HepG2 (cell line): ENCODE results near the gene CDH23. TPM values are rescaled to one million over a fixed set of nuclear protein-coding genes. Genes with fewer than 3 reads are reported as not detected.

Source experiments
- ATAC-seq: fragments of 200-7000 bp; cut with Tn5 transposase; 3 replicates; pipeline ENCODE4 v1.9.1; 2020; ENCODE audit warnings: mild to moderate bottlenecking, moderate library complexity
- BruUV-seq: library from RNA; stranded (reverse); fragments of 400-500 nt; replicated peaks from 2 replicates; lab custom pipeline; 2021; lab: Mats Ljungman, UMichigan
- CTCF ChIA-PET: fragments of 300-600 bp; formaldehyde crosslinking; extraction: SDS; loops from one replicate; lab custom pipeline; 2021; ENCODE audit warnings: low total read pairs, inconsistent platforms, low intra/inter-chr PET ratio; lab: Yijun Ruan, JAX
- POLR2A ChIA-PET: fragments of 350-600 bp; sonication (Branson Sonifier 250); formaldehyde crosslinking; loops from one replicate; lab custom pipeline; 2020; ENCODE audit warnings: antibody characterized with exemption, inconsistent platforms; lab: Yijun Ruan, JAX
- DNase-seq: peaks from one replicate; pipeline ENCODE4 v3.0.0-alpha.2; 2015; ENCODE audit warnings: low spot score
- FAIRE-seq: peaks from 3 replicates; lab custom pipeline; 2011; peaks lifted over from hg19 to GRCh38; lab: Jason Lieb, UNC
- H2AFZ ChIP-seq: one replicate; pipeline ENCODE4 v1.6.1; 2011; ENCODE audit warnings: low read length, inconsistent platforms
- H3K27ac ChIP-seq: fragments of 300-600 bp; 3 replicates; pipeline ENCODE4 v1.8.0; 2011; ENCODE audit warnings: mixed run types, mild to moderate bottlenecking, mixed read lengths, low read length, inconsistent platforms; ENCODE audit not compliant: insufficient read depth; ENCODE audit errors: extremely low read length
- H3K27me3 ChIP-seq, 2 experiments: fragments of 200-600 bp in 1 of 2; 2 replicates in 1 of 2; 3 replicates in 1 of 2; pipeline versions ENCODE4 v1.6.0 to v1.8.0; 2011; ENCODE audit warnings: low read length in 2 of 2, mild to moderate bottlenecking in 2 of 2, moderate library complexity in 2 of 2, inconsistent platforms in 1 of 2; ENCODE audit not compliant: insufficient read depth in 2 of 2, control insufficient read depth in 1 of 2
- H3K36me3 ChIP-seq, 2 experiments: fragments of 200-600 bp in 1 of 2; replicated peaks in 1 of 2; 2 replicates in 1 of 2; 3 replicates in 1 of 2; pipeline versions ENCODE4 v1.5.1 to v1.8.0; 2011; ENCODE audit warnings: low read length in 2 of 2, inconsistent platforms in 1 of 2; ENCODE audit not compliant: insufficient read depth in 2 of 2, control insufficient read depth in 1 of 2
- H3K4me1 ChIP-seq: 2 replicates; pipeline ENCODE4 v1.5.1; 2012; ENCODE audit warnings: low read length, inconsistent platforms; ENCODE audit not compliant: insufficient read depth
- H3K4me2 ChIP-seq: 2 replicates; pipeline ENCODE4 v1.6.0; 2011; ENCODE audit warnings: low read depth, low read length, inconsistent platforms
- H3K4me3 ChIP-seq, 3 experiments: fragments of 200-600 bp in 1 of 3; sonication (generic), shearing (Covaris generic) in 1 of 3; replicated peaks in 1 of 3; 2 replicates each; pipeline ENCODE4 v1.5.1; 2011 to 2016; ENCODE audit warnings: low read length in 3 of 3, inconsistent platforms in 2 of 3, low read depth in 2 of 3, mild to moderate bottlenecking in 2 of 3, control low read depth in 1 of 3, mixed read lengths in 1 of 3; ENCODE audit not compliant: insufficient read depth in 1 of 3
- H3K79me2 ChIP-seq: one replicate; pipeline ENCODE4 v1.6.1; 2011; ENCODE audit warnings: low read length, inconsistent platforms; ENCODE audit not compliant: insufficient read depth
- H3K9ac ChIP-seq: 2 replicates; pipeline ENCODE4 v1.6.0; 2011; ENCODE audit warnings: mild to moderate bottlenecking, low read depth, low read length, inconsistent platforms; ENCODE audit not compliant: insufficient read depth
- H3K9me3 ChIP-seq: 2 replicates; pipeline ENCODE4 v1.5.1; 2012; ENCODE audit warnings: mild to moderate bottlenecking, low read length
- H4K20me1 ChIP-seq: 2 replicates; pipeline ENCODE4 v1.6.0; 2011; ENCODE audit warnings: inconsistent platforms, mild to moderate bottlenecking, low read length, moderate library complexity; ENCODE audit not compliant: insufficient read depth
- ADNP ChIP-seq: sonication (generic); formaldehyde crosslinking; IDR thresholded peaks from 2 replicates; pipeline ENCODE4 v1.4.0; 2020; ENCODE audit warnings: missing genetic modification reagents
- DNMT1 ChIP-seq: sonication (generic); formaldehyde crosslinking; IDR thresholded peaks from 2 replicates; pipeline ENCODE4 v1.5.1; 2020; ENCODE audit warnings: mild to moderate bottlenecking, missing genetic modification reagents
- IKZF4 ChIP-seq: sonication (generic); formaldehyde crosslinking; IDR thresholded peaks from 2 replicates; pipeline ENCODE4 v1.5.1; 2020; ENCODE audit warnings: borderline replicate concordance, mild to moderate bottlenecking, low read depth, missing genetic modification reagents; ENCODE audit errors: not compliant biosample characterization
- MTA1 ChIP-seq: sonication (generic); formaldehyde crosslinking; IDR thresholded peaks from 2 replicates; pipeline ENCODE4 v1.4.0; 2020; ENCODE audit warnings: missing genetic modification reagents, mild to moderate bottlenecking, borderline replicate concordance
- NCOR1 ChIP-seq: fragments of 200-600 bp; sonication (generic); IDR thresholded peaks from 2 replicates; pipeline ENCODE4 v1.7.0; 2017; ENCODE audit warnings: antibody characterized with exemption, low read length, borderline replicate concordance
- SP1 ChIP-seq, 2 experiments: fragments of 450-650 bp in 1 of 2; sonication (generic) in 1 of 2; formaldehyde crosslinking in 1 of 2; IDR thresholded peaks; 2 replicates each; pipeline versions ENCODE4 v1.4.0 to v1.6.1; 2016 to 2020; ENCODE audit warnings: missing genetic modification reagents in 1 of 2
- THYN1 ChIP-seq: sonication (generic); formaldehyde crosslinking; IDR thresholded peaks from 2 replicates; pipeline ENCODE4 v1.8.1; 2023; ENCODE audit warnings: low read depth, mild to moderate bottlenecking, moderate library complexity, missing genetic modification reagents, borderline replicate concordance
- WGBS: methylation state at CpG from one replicate; pipeline ENCODE4 v1.1.6; 2017; ENCODE audit warnings: low lambda C conversion rate; 5-methylcytosine and 5-hydroxymethylcytosine counted together
- in situ Hi-C: cut with HindIII; loops from 2 replicates; pipeline ENCODE4 v1.10.0; 2017; ENCODE audit warnings: low pct_unique_long_range_greater_than_20kb; ENCODE audit not compliant: extremely low pct_ligation_motif_present
- intact Hi-C: fragments of 100-400 bp; cut with micrococcal nuclease; formaldehyde crosslinking; loops from one replicate; pipeline ENCODE4 v1.10.0; 2022; ENCODE audit not compliant: unreplicated experiment
- polyA plus RNA-seq, 8 experiments: library from polyadenylated mRNA; depleted of rRNA in 3 of 8; stranded (reverse) in 7 of 8; unstranded in 1 of 8; fragments of >200 nt; fragmentation: Illumina TruSeq in 4 of 8; extraction: Trizol in 4 of 8; gene quantifications; 2 replicates each; pipeline versions ENCODE4 v1.2.1 to v1.2.3, GENCODE V29; 2011 to 2016; ENCODE audit warnings: low read depth in 4 of 8, missing spikeins in 1 of 8, mixed read lengths in 1 of 8; ENCODE audit not compliant: insufficient read depth in 1 of 8
- total RNA-seq, 5 experiments: library from RNA; depleted of rRNA; stranded (reverse); fragments of >200 nt; fragmentation: Illumina TruSeq; extraction: Trizol; gene quantifications; 2 replicates each; pipeline ENCODE4 v1.2.3, GENCODE V29; 2016; ENCODE audit warnings: low read depth in 1 of 5
- TF ChIP-seq, protein P1 (sequence below): sonication (generic); formaldehyde crosslinking; IDR thresholded peaks from 2 replicates; pipeline ENCODE4 v1.4.0; 2020; ENCODE audit warnings: mild to moderate bottlenecking, low read depth, missing genetic modification reagents
- TF ChIP-seq, protein P2 (sequence below), 2 experiments: sonication (generic) in 1 of 2; formaldehyde crosslinking in 1 of 2; IDR thresholded peaks; 2 replicates each; pipeline versions ENCODE4 v1.6.1 to v1.9.0; 2014 to 2022; ENCODE audit warnings: antibody characterized with exemption in 1 of 2, borderline replicate concordance in 1 of 2, inconsistent platforms in 1 of 2, low read depth in 1 of 2, missing genetic modification reagents in 1 of 2
- TF ChIP-seq, protein P3 (sequence below): sonication (generic); formaldehyde crosslinking; IDR thresholded peaks from 2 replicates; pipeline ENCODE4 v1.8.0; 2022; ENCODE audit warnings: mild to moderate bottlenecking, missing genetic modification reagents, borderline replicate concordance
- TF ChIP-seq, protein P4 (sequence below): sonication (generic); formaldehyde crosslinking; IDR thresholded peaks from 2 replicates; pipeline ENCODE4 v1.8.1; 2023; ENCODE audit warnings: mild to moderate bottlenecking, missing genetic modification reagents

CDH23 gene
- total and polyA plus RNA-seq, 2 of the 13 experiments (the other 11 are each of a cell fraction or from before 2014, with no cell fraction given) = 0.13 TPM; not detected in 1

DNA sequence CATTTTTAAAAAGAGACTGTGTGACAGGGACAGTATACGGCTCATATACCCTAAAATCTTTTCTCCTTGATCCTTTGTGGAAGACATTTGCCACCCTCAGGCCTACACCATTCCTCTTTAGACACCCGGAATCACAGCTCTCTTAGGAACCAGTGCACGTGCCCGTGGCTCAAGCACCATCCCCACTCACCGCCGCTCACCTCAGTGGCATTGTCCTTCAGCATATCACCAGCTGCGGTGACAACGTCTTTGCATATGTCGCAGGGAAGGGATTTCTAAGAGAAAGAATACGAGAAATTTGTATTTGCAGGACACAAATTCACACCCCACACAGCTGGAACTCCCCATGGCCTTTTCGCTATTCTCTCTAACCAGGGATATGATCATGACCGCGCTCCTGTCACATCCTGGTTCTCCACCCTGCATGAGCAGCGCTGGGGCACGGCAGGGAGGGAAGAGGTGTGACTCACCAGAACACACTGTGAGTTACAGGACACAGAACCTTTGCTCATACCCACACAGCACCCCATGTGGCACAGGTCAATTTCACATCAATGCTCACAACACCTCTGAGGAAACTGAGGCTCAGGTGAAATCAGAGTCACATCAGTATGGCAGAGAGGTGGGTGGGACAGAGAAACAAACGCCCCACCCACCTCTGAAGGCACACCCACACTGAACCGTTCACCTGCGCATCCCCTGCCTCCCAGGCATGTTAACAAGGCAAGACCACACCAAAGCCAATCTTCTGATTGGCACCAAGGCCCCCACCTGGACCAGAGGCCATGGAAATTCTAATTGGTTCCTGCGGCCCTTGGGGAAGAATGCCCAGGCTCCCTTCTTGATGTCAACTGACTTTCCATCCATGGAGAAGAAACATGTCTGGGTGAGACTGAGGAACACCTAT, 435.2 kb downstream of the CDH23 start:
- ATAC-seq (no peak), FAIRE-seq (no peak), DNase-seq (no peak)
- BruUV-seq = no TSS peak
- intact Hi-C loops = loop anchor here (10.0 kb wide), 1 partner anchor 213 kb away; no protein-coding TSS in a partner anchor
- H4K20me1 ChIP-seq = peaks cover 39% of the 10 kb centered on the region
- peaks cover 18% of the 10 kb centered on the region for H3K4me1 ChIP-seq
- no peaks in the 10 kb centered on the region for H3K9me3 ChIP-seq
- peaks cover 42% of the 10 kb centered on the region for H3K79me2 ChIP-seq
- peaks cover 46 to 66% of the 10 kb centered on the region in 2 experiments for H3K36me3 ChIP-seq
- no peak overlapping the region for H3K4me3 ChIP-seq
- no peaks in the 10 kb centered on the region for H3K27me3 ChIP-seq
- in situ Hi-C loops = no loop called here
- no peak overlapping the region for H3K9ac ChIP-seq
- WGBS = 97% methylated on average over 19 of the region's 19 CpGs
- H2AFZ ChIP-seq = no peak overlapping the region
- no peak overlapping the region for H3K27ac ChIP-seq
- CTCF ChIA-PET = no interaction called here
- no peak overlapping the region for H3K4me2 ChIP-seq
- POLR2A ChIA-PET = interaction anchor here (1.3 kb wide), 1 partner anchor 19 kb away, joined by 4 read pairs; the partner anchor contains the start of gene PSAP
- TF ChIP-seq SP1 (IDR thresholded peaks at IDR 0.05) (no peak), SP1 (CRISPR knock-in tag; IDR thresholded peaks at IDR 0.05) (no peak), THYN1 (CRISPR knock-in tag) (no peak), NCOR1 (no peak), DNMT1 (CRISPR knock-in tag) (no peak), IKZF4 (CRISPR knock-in tag) (no peak), ADNP (no peak), MTA1 (CRISPR knock-in tag) (no peak)
- TF ChIP-seq, protein P1, sequence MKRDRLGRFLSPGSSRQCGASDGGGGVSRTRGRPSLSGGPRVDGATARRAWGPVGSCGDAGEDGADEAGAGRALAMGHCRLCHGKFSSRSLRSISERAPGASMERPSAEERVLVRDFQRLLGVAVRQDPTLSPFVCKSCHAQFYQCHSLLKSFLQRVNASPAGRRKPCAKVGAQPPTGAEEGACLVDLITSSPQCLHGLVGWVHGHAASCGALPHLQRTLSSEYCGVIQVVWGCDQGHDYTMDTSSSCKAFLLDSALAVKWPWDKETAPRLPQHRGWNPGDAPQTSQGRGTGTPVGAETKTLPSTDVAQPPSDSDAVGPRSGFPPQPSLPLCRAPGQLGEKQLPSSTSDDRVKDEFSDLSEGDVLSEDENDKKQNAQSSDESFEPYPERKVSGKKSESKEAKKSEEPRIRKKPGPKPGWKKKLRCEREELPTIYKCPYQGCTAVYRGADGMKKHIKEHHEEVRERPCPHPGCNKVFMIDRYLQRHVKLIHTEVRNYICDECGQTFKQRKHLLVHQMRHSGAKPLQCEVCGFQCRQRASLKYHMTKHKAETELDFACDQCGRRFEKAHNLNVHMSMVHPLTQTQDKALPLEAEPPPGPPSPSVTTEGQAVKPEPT = no peak
- TF ChIP-seq, protein P2, sequence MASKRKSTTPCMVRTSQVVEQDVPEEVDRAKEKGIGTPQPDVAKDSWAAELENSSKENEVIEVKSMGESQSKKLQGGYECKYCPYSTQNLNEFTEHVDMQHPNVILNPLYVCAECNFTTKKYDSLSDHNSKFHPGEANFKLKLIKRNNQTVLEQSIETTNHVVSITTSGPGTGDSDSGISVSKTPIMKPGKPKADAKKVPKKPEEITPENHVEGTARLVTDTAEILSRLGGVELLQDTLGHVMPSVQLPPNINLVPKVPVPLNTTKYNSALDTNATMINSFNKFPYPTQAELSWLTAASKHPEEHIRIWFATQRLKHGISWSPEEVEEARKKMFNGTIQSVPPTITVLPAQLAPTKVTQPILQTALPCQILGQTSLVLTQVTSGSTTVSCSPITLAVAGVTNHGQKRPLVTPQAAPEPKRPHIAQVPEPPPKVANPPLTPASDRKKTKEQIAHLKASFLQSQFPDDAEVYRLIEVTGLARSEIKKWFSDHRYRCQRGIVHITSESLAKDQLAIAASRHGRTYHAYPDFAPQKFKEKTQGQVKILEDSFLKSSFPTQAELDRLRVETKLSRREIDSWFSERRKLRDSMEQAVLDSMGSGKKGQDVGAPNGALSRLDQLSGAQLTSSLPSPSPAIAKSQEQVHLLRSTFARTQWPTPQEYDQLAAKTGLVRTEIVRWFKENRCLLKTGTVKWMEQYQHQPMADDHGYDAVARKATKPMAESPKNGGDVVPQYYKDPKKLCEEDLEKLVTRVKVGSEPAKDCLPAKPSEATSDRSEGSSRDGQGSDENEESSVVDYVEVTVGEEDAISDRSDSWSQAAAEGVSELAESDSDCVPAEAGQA (IDR thresholded peaks at IDR 0.05; ENCODE audit: low read depth) = no peak
- TF ChIP-seq, protein P2 (CRISPR knock-in tag; IDR thresholded peaks at IDR 0.05; ENCODE audit: borderline replicate concordance) = no peak
- TF ChIP-seq, protein P3, sequence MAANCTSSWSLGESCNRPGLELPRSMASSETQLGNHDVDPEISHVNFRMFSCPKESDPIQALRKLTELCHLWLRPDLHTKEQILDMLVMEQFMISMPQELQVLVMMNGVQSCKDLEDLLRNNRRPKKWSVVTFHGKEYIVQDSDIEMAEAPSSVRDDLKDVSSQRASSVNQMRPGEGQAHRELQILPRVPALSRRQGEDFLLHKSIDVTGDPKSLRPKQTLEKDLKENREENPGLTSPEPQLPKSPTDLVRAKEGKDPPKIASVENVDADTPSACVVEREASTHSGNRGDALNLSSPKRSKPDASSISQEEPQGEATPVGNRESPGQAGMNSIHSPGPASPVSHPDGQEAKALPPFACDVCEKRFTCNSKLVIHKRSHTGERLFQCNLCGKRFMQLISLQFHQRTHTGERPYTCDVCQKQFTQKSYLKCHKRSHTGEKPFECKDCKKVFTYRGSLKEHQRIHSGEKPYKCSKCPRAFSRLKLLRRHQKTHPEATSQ (CRISPR knock-in tag) = no peak
- TF ChIP-seq, protein P4, sequence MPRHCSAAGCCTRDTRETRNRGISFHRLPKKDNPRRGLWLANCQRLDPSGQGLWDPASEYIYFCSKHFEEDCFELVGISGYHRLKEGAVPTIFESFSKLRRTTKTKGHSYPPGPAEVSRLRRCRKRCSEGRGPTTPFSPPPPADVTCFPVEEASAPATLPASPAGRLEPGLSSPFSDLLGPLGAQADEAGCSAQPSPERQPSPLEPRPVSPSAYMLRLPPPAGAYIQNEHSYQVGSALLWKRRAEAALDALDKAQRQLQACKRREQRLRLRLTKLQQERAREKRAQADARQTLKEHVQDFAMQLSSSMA (CRISPR knock-in tag) = no peak
